SK-N-SH treated with all-trans-retinoic acid at 6 μM for 48 hours (cell line): Measurements from ENCODE around the gene NOS3.
A peak's percentile ranks its signal among the peaks of the same experiment; 100 is the strongest.

Source experiments
- ATAC-seq: fragments of 200-7000 bp; cut with Tn5 transposase; 3 replicates; pipeline ENCODE4 v1.9.1; 2020; ENCODE audit warnings: mild to moderate bottlenecking, moderate library complexity
- BACH2 ChIP-seq: fragments of 250-450 bp; sonication (Bioruptor Pico); IDR thresholded peaks from 2 replicates; pipeline ENCODE4 v1.9.0; 2021; ENCODE audit warnings: mild to moderate bottlenecking, borderline replicate concordance
- CSDC2 ChIP-seq: fragments of 250-450 bp; sonication (Bioruptor Pico); IDR thresholded peaks from 2 replicates; pipeline ENCODE4 v1.5.0; 2020; ENCODE audit warnings: mild to moderate bottlenecking, moderate library complexity
- ESRRG ChIP-seq: fragments of 250-450 bp; sonication (Bioruptor Pico); IDR thresholded peaks from 2 replicates; pipeline ENCODE4 v1.6.1; 2021; ENCODE audit warnings: mild to moderate bottlenecking
- GLIS3 ChIP-seq: fragments of 250-450 bp; sonication (Bioruptor Pico); IDR thresholded peaks from 2 replicates; pipeline ENCODE4 v1.5.0; 2020; ENCODE audit warnings: mild to moderate bottlenecking, moderate library complexity
- ISL1 ChIP-seq: fragments of 250-450 bp; sonication (Bioruptor Pico); IDR thresholded peaks from 2 replicates; pipeline ENCODE4 v2.1.2; 2022; ENCODE audit warnings: mild to moderate bottlenecking, moderate library complexity
- OSR1 ChIP-seq: fragments of 250-450 bp; sonication (Bioruptor Pico); IDR thresholded peaks from 2 replicates; pipeline ENCODE4 v1.8.0; 2022; ENCODE audit warnings: moderate library complexity, mild to moderate bottlenecking, inconsistent platforms
- RARB ChIP-seq: fragments of 250-450 bp; sonication (Bioruptor Pico); IDR thresholded peaks from 2 replicates; pipeline ENCODE4 v1.8.0; 2021; ENCODE audit warnings: mild to moderate bottlenecking, moderate library complexity
- SNAI2 ChIP-seq: fragments of 250-450 bp; sonication (Bioruptor Pico); IDR thresholded peaks from 2 replicates; pipeline ENCODE4 v1.5.0; 2020; ENCODE audit warnings: mild to moderate bottlenecking, moderate library complexity
- TCF4 ChIP-seq: fragments of 250-450 bp; sonication (Bioruptor Pico); IDR thresholded peaks from 2 replicates; pipeline ENCODE4 v1.8.0; 2021; ENCODE audit warnings: mild to moderate bottlenecking, moderate library complexity, borderline replicate concordance
- TOX ChIP-seq: fragments of 250-450 bp; sonication (Bioruptor Pico); IDR thresholded peaks from 2 replicates; pipeline ENCODE4 v1.8.0; 2021; ENCODE audit warnings: mild to moderate bottlenecking, moderate library complexity, borderline replicate concordance
- ZC3H10 ChIP-seq: fragments of 250-450 bp; sonication (Bioruptor Pico); IDR thresholded peaks from 2 replicates; pipeline ENCODE4 v1.5.1; 2021; ENCODE audit warnings: mild to moderate bottlenecking, moderate library complexity
- ZFP3 ChIP-seq: fragments of 250-450 bp; sonication (Bioruptor Pico); IDR thresholded peaks from 2 replicates; pipeline ENCODE4 v1.5.0; 2020; ENCODE audit warnings: mild to moderate bottlenecking, moderate library complexity
- ZFP30 ChIP-seq: fragments of 450-650 bp; formaldehyde crosslinking; IDR thresholded peaks from 2 replicates; pipeline ENCODE4 v1.5.0; 2022; ENCODE audit warnings: mild to moderate bottlenecking, moderate library complexity
- ZNF565 ChIP-seq: fragments of 450-650 bp; formaldehyde crosslinking; conservative IDR thresholded peaks from 2 replicates; pipeline ENCODE4 v1.5.0; 2020; ENCODE audit warnings: low read depth, mild to moderate bottlenecking, moderate library complexity
- ZNF8 ChIP-seq: fragments of 450-650 bp; formaldehyde crosslinking; IDR thresholded peaks from 2 replicates; pipeline ENCODE4 v1.5.0; 2020; ENCODE audit warnings: mild to moderate bottlenecking, moderate library complexity
- TF ChIP-seq, protein P1 (sequence below): fragments of 250-450 bp; sonication (Bioruptor Pico); IDR thresholded peaks from 2 replicates; pipeline ENCODE4 v1.5.1; 2021; ENCODE audit warnings: mild to moderate bottlenecking, moderate library complexity
- TF ChIP-seq, protein P2 (sequence below): fragments of 250-450 bp; sonication (Bioruptor Pico); IDR thresholded peaks from 2 replicates; pipeline ENCODE4 v1.8.0; 2021; ENCODE audit warnings: low read depth, mild to moderate bottlenecking, moderate library complexity, borderline replicate concordance
- TF ChIP-seq, protein P3 (sequence below): fragments of 250-450 bp; sonication (Bioruptor Pico); IDR thresholded peaks from 2 replicates; pipeline ENCODE4 v1.5.1; 2020; ENCODE audit warnings: low read depth, mild to moderate bottlenecking, moderate library complexity
- TF ChIP-seq, protein P4 (sequence below): fragments of 250-450 bp; sonication (Bioruptor Pico); IDR thresholded peaks from 2 replicates; pipeline ENCODE4 v1.5.0; 2020; ENCODE audit warnings: mild to moderate bottlenecking, moderate library complexity
- TF ChIP-seq, protein P5 (sequence below): fragments of 250-450 bp; sonication (Bioruptor Pico); IDR thresholded peaks from 2 replicates; pipeline ENCODE4 v1.8.0; 2020; ENCODE audit warnings: mild to moderate bottlenecking, moderate library complexity, borderline replicate concordance

NOS3 gene

DNA sequence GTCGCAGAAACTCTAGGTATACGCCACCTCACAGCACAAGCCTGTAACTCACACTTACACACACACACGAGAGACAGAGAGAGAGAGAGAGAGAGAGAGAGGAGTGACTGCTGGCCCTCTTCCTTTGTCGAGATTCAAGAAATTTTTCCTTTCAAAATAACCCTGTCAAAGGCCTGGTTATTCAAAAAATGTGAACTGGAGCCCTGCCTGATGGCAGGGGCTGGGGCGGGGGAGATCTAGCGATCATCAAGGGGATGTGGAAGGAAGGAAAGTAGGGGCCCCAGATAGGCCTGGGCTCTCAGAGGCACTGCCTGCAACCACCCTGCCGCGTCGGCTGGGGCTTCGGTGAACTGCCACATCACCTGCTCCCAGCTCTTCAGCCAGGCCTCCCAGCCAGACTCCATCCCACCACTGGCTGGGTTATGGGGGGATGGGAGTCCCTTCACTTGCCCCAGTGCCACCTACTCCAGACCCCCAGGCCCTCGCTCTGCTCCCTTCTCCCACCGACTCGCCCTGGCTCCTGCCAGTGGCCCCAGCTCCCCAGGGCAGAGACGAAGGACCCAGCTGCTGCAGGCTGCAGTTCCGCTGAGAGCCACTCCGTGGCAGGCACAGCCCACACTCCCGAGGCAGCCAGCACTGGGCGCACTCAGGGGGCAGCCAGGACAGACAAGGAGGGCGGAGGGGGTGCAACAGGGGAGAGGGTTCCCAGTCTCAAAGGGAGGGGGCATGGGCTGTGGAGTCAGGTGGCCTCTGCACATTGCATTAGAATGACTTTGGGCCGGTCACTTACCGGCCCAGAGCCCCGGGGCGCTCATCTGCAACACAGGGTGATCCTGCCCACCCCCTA, 28.0 kb upstream of the NOS3 start:
- peak; percentile 89 for ATAC-seq

DNA sequence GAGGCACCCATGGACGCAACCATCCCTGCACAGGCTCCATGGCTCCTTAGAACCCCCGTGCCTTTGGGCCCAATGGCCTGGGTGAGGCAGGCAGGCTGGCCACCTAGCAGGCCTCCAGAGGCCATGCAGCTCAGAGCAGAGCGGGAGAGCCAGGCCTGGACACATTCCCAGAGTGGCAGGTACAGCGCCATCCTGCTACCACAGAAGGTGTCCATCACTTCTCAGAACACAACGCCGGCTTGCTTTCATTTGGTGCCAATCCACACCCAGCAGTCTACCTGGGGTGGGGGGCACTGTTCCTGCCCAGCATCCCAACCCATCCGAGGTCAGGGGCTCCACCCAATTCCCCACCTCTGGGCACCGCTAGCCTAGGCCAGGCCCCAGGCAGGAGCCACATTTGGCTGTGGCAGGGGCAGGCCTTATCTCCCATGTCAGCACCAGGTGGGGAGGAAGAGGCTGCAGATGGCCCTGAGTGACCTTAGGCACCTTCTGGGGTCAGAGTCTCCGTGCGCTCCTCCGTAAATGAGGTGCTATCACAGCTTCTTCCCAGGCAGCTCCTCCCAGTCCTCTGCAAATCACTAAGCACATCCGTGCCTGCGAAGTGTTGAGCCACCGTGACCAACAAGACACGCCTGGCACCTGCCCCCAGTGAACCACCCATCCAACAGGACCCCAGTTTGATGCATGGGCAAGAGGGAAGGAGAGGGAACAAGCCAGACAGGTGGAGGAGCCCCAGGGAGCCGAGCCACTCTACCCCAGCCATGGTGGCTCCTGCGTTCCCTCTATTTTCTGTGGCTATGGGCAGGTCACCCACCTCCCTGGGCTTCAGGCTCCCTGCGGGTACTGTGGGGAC, 26.9 kb upstream of the NOS3 start:
- TF ChIP-seq, protein P1, sequence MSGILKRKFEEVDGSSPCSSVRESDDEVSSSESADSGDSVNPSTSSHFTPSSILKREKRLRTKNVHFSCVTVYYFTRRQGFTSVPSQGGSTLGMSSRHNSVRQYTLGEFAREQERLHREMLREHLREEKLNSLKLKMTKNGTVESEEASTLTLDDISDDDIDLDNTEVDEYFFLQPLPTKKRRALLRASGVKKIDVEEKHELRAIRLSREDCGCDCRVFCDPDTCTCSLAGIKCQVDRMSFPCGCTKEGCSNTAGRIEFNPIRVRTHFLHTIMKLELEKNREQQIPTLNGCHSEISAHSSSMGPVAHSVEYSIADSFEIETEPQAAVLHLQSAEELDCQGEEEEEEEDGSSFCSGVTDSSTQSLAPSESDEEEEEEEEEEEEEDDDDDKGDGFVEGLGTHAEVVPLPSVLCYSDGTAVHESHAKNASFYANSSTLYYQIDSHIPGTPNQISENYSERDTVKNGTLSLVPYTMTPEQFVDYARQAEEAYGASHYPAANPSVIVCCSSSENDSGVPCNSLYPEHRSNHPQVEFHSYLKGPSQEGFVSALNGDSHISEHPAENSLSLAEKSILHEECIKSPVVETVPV (CRISPR knock-in tag): no peak
- TF ChIP-seq RARB (CRISPR knock-in tag) (no peak), SNAI2 (CRISPR knock-in tag) (no peak), ZNF8 (CRISPR knock-in tag) (no peak), ZFP3 (CRISPR knock-in tag) (no peak), BACH2 (CRISPR knock-in tag) (no peak), TOX (CRISPR knock-in tag) (no peak), ZC3H10 (CRISPR knock-in tag) (no peak), ISL1 (CRISPR knock-in tag) (no peak), OSR1 (CRISPR knock-in tag) (no peak), ZNF565 (CRISPR knock-in tag) (no peak), ESRRG (CRISPR knock-in tag) (no peak), CSDC2 (CRISPR knock-in tag) (no peak), ZFP30 (CRISPR knock-in tag) (no peak), TCF4 (CRISPR knock-in tag) (no peak)
- TF ChIP-seq, protein P2, sequence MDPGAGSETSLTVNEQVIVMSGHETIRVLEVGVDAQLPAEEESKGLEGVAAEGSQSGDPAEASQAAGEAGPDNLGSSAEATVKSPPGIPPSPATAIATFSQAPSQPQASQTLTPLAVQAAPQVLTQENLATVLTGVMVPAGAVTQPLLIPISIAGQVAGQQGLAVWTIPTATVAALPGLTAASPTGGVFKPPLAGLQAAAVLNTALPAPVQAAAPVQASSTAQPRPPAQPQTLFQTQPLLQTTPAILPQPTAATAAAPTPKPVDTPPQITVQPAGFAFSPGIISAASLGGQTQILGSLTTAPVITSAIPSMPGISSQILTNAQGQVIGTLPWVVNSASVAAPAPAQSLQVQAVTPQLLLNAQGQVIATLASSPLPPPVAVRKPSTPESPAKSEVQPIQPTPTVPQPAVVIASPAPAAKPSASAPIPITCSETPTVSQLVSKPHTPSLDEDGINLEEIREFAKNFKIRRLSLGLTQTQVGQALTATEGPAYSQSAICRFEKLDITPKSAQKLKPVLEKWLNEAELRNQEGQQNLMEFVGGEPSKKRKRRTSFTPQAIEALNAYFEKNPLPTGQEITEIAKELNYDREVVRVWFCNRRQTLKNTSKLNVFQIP: no peak
- TF ChIP-seq, protein P3, sequence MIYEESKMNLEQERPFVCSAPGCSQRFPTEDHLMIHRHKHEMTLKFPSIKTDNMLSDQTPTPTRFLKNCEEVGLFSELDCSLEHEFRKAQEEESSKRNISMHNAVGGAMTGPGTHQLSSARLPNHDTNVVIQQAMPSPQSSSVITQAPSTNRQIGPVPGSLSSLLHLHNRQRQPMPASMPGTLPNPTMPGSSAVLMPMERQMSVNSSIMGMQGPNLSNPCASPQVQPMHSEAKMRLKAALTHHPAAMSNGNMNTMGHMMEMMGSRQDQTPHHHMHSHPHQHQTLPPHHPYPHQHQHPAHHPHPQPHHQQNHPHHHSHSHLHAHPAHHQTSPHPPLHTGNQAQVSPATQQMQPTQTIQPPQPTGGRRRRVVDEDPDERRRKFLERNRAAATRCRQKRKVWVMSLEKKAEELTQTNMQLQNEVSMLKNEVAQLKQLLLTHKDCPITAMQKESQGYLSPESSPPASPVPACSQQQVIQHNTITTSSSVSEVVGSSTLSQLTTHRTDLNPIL (CRISPR knock-in tag): no peak
- TF ChIP-seq, protein P4, sequence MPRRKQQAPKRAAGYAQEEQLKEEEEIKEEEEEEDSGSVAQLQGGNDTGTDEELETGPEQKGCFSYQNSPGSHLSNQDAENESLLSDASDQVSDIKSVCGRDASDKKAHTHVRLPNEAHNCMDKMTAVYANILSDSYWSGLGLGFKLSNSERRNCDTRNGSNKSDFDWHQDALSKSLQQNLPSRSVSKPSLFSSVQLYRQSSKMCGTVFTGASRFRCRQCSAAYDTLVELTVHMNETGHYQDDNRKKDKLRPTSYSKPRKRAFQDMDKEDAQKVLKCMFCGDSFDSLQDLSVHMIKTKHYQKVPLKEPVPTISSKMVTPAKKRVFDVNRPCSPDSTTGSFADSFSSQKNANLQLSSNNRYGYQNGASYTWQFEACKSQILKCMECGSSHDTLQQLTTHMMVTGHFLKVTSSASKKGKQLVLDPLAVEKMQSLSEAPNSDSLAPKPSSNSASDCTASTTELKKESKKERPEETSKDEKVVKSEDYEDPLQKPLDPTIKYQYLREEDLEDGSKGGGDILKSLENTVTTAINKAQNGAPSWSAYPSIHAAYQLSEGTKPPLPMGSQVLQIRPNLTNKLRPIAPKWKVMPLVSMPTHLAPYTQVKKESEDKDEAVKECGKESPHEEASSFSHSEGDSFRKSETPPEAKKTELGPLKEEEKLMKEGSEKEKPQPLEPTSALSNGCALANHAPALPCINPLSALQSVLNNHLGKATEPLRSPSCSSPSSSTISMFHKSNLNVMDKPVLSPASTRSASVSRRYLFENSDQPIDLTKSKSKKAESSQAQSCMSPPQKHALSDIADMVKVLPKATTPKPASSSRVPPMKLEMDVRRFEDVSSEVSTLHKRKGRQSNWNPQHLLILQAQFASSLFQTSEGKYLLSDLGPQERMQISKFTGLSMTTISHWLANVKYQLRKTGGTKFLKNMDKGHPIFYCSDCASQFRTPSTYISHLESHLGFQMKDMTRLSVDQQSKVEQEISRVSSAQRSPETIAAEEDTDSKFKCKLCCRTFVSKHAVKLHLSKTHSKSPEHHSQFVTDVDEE (CRISPR knock-in tag): no peak
- ATAC-seq: no peak

More for the DNA sequence above, 28.0 kb upstream of the NOS3 start:
- TF ChIP-seq ZFP30 (CRISPR knock-in tag) (no peak), ZFP3 (CRISPR knock-in tag) (0 out of 2 replicates have a peak, but pooled peaks have one; percentile 20)
- TF ChIP-seq, all 23 proteins: peak for 1

DNA sequence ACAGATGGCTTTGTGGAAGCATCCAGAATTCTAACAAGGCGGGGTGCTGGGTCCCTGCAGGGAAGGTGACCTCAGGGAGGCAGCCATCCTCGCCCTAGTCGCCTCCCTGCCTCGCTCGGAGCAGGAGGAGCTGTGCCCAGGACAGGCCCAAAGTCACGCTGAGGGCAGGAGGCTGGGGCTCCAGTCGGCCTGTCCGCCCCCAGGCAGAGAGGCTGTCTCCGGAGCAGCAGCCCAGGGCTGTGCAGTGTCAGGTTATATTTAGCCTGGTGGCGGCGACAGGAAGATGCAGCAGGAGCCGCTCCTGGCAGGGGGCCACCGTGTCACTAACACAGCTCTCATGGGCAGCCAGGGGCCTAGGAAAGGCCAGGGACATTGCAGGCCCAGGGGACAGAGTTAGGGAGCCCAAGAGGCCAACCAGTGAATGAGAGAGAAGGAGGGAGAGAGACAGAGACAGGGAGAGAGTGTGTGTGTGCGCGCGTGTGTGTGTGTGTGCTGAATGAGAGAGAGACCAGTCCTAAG, 26.2 kb upstream of the NOS3 start:
- peak; percentile 62 for ATAC-seq
- TF ChIP-seq RARB (CRISPR knock-in tag) (no peak), ZNF565 (CRISPR knock-in tag) (0 out of 2 replicates have a peak, but pooled peaks have one; percentile 54), OSR1 (CRISPR knock-in tag) (no peak), ZFP30 (CRISPR knock-in tag) (no peak), GLIS3 (CRISPR knock-in tag) (no peak; the same call in 1 of the 2 replicates), TCF4 (CRISPR knock-in tag) (peak; percentile 91)
- TF ChIP-seq, protein P1 (CRISPR knock-in tag): no peak
- TF ChIP-seq, protein P3 (CRISPR knock-in tag): 0 out of 2 replicates have a peak, but pooled peaks have one; percentile 46
- TF ChIP-seq, protein P5, sequence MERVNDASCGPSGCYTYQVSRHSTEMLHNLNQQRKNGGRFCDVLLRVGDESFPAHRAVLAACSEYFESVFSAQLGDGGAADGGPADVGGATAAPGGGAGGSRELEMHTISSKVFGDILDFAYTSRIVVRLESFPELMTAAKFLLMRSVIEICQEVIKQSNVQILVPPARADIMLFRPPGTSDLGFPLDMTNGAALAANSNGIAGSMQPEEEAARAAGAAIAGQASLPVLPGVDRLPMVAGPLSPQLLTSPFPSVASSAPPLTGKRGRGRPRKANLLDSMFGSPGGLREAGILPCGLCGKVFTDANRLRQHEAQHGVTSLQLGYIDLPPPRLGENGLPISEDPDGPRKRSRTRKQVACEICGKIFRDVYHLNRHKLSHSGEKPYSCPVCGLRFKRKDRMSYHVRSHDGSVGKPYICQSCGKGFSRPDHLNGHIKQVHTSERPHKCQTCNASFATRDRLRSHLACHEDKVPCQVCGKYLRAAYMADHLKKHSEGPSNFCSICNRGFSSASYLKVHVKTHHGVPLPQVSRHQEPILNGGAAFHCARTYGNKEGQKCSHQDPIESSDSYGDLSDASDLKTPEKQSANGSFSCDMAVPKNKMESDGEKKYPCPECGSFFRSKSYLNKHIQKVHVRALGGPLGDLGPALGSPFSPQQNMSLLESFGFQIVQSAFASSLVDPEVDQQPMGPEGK (CRISPR knock-in tag): peak; percentile 67; the same call in 1 of the 2 replicates
- TF ChIP-seq, protein P2: no peak; the same call in 1 of the 2 replicates
